LNCAP (cell line): Measurements from ENCODE around the gene CNST.

Source experiments
- TF ChIP-seq, protein P1 (sequence below): fragments of 450-650 bp; IDR thresholded peaks from 2 replicates; pipeline ENCODE4 v1.5.1; 2017; ENCODE audit warnings: mild to moderate bottlenecking

CNST gene

DNA sequence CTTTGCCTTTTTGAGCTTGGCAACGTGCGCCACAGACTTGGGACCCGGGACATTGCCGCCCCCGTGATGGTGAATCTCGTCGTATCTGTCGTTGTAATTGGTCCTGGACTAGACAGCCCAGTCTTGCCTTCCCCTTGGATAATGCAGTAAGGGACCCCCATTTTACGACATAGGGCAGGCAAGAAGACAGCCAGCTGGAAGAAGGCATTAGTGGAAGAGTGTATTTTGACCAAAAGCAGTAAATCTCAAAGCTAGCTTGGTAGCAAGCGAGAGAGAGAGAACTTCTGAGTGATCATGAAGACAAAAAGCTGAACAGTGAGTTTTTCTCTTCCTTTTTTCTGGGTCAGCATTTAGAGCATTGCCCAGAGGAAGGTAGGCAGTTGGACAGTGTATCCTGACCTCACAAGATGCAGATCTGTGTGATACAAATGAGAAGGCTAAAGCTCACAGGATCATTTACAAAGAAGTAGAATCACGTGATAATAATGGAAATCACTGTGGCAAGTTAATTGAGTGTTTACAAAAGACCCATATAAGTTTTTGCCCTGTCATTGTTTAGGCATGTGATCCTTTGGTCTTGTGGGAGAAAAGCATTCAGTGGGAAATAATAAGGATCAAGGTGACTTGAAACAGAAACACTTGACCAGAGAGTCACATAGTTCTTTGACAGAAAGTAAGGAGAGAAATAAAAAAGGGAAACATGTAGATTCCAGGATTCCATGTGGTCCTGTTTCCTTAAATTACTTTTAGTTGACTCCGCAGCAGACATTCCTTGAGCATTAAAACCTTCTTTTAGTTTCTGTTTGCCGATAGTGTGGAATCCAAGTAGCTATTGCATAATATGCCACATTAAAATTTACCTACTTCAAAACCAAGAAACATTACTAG, 66.3 kb downstream of the CNST start:
- TF ChIP-seq, protein P1, sequence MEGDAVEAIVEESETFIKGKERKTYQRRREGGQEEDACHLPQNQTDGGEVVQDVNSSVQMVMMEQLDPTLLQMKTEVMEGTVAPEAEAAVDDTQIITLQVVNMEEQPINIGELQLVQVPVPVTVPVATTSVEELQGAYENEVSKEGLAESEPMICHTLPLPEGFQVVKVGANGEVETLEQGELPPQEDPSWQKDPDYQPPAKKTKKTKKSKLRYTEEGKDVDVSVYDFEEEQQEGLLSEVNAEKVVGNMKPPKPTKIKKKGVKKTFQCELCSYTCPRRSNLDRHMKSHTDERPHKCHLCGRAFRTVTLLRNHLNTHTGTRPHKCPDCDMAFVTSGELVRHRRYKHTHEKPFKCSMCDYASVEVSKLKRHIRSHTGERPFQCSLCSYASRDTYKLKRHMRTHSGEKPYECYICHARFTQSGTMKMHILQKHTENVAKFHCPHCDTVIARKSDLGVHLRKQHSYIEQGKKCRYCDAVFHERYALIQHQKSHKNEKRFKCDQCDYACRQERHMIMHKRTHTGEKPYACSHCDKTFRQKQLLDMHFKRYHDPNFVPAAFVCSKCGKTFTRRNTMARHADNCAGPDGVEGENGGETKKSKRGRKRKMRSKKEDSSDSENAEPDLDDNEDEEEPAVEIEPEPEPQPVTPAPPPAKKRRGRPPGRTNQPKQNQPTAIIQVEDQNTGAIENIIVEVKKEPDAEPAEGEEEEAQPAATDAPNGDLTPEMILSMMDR, result no peak

DNA sequence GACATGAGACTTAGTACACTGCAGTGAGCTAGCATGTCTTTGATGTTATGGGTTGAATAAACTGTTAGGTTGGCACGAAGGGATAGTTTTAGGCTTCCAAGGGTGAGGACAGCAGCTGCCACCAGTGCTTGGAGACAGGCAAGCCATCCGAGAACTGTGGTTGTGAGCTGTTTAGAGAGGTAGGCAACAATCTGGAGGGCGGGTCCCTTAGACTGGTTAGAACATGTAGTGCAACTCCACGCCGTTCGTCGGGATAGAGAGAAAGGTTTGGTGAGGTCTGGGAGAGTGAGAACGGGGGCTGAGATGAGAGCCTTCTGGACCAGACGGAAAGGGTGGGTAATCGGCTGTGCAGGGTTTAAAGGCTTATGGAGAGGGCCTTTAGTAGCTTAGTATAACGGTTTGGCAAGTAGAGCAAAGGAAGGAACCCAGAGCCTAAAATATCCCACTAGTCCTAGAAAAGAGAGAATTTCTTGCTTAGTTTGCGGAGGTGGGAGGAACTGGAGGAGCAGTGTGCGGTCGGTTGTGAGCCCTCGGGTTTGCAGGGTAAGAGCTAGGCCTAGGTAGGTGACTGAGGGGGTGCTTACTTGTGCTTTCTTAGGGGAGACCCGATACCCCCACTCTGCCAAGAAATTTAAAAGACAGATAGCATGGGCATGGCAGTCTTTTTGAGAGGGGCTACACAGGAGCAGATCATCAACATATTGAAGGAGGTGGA, 72.8 kb downstream of the CNST start:
- TF ChIP-seq, protein P1, result no peak

DNA sequence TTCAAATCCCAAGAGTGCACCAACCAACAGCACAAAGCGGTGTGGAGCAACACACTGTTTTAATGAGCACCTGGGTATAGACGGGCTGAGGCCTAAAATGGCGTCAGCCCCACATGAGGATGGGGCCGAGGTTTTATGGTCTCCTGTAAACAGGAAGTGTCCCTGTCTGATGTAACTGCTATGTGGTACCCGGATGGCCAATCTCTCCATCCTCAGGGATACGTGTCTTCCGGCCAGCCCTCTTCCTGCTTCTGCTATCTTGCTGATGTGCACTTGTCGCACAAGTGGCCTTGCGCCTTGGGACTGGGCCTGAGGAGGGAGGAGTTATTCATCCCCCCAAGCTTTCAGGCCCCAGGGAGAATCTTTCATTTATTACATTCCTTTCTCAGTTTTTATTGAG, 73.5 kb downstream of the CNST start:
- TF ChIP-seq, protein P1, result no peak

DNA sequence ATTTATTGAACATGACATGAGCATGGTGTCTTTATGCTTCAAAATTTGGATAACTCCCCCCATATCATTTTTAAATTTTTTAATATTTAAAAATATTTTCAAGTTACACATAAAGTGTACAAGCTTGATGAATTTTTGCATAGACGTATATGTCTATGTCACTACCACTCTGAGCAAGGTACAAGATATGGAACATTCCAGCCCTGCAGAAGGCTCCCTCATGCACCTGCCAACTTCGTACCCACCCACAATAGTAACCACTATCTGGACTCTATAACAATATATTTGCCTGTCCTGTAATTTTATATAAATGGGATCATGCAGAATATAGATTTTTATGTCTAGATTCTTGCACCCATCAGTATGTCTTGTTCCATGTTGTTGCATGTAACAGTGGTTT, 74.5 kb downstream of the CNST start:
- TF ChIP-seq, protein P1, result no peak

DNA sequence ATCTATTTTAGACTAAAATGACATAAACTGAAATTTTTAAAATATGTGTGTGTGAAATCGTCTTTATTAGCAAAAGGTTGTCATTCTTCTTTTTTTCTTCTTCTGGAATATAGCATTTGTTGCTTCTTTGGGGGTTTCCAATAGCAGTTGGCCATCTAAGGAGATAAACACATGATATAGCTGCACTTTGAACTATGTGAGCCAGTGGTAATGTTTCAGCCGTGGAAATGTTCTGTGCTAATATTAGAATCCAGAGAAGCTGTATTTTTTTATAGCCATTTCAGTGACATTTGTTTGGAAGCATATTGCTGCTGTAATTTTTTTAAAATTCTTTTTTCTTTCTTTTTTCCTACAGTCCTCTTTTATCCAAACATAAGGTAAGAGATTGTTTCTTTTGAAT, 75.1 kb downstream of the CNST start:
- TF ChIP-seq, protein P1, result no peak

DNA sequence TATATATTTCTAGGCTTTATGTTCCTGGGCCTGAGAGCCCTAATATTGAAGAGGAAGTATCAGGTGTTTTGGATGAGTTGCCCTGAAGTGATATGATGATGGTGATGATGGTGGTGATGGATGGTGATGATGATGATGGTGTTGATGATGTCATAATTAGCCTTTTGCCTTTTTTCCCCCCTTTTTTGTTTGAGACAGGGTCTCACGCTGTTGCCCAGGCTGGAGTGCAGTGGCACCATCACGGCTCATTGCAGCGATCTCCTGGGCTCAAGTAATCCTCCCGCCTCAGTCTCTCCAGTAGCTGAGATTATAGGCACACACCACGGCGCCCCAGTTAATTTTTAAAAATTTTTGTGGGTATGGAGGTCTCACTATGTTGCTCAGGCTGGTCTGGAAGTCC, 76.5 kb downstream of the CNST start:
- TF ChIP-seq, protein P1, result no peak

DNA sequence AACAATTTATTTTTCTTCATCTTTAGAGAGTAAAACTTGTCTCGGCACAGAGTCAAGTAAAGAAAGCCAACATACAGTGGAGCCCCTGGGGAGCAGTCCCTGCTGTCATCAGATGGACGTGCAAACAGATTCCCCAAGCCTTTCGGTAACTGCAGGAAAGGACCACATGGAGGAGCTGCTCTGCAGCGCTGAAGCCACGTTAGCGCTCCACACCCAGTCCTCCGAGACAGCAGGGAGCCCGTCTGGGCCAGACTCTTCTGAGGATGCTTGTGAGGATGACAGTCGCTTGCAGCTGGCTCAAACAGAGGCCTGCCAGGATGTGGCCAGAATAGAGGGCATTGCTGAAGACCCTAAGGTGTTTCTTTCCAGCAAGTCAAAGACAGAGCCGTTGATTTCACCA, 80.9 kb downstream of the CNST start:
- TF ChIP-seq, protein P1, result no peak
